ENCODE data around the gene REXO4.

Gene REXO4

DNA sequence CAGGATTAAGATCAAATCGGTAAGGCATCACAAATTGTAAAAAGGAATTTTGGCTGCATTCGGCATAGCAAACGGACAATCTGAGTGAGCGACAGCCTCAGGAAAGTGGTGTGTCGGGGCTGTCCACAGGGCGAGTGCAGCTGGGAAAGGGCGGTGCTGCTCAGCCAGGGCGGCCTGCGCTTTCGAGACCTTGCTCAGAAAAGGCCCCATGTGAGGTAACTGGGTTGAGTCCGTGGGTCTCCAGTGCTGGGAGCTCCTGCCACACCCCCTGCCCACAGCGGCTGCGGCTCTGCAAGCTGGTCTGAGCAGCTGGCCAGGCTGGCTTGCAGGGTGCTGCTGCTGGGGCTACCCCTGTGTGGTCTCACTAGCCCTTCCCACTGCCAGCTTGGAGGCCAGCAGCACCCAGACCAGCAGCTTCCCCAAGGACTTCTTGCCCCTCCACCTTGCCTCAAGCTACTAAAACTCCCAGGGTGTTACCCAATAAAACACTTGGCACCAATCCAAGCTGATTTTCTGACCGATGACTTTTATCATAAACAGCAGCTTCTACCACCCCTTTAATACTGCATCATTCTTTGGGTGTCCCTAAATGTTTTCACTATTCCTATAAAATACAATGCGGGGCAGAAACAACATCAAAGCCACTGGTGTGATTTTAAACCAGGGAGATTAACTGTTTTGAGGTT is 55.3 kb downstream of the REXO4 start:
- no peak for DNase-seq

DNA sequence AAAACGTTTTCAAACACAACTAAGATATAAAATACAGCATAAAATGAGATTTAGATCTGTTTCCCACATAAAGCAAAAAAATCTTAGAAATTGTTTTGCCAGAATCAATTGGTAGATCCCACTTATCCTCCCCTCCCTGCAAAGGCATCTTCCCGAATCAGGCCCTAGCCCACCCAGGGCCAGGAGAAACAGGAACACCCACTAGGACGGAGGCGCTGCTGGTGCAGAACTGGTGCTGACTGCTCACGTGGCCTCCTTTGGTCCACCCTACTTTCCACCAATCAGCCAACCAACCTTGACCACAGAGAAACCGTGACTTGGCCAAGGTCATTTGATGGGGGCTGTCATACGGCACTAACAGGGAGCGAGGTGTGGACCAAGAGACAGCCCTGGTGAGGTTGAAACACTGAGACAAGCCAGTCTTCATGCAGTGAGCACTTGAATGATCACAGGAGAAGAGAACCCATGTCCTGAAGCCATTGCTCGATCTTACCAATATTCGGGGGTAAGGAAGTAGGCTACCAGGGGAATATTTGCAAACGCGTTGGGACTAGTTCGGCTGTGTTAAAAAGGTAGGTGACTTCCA is 56.2 kb downstream of the REXO4 start:
- no peak for DNase-seq

GRCh38 chr9:133360400-133361393 is 57.1 kb downstream of the REXO4 start:
- no peak for DNase-seq

DNA sequence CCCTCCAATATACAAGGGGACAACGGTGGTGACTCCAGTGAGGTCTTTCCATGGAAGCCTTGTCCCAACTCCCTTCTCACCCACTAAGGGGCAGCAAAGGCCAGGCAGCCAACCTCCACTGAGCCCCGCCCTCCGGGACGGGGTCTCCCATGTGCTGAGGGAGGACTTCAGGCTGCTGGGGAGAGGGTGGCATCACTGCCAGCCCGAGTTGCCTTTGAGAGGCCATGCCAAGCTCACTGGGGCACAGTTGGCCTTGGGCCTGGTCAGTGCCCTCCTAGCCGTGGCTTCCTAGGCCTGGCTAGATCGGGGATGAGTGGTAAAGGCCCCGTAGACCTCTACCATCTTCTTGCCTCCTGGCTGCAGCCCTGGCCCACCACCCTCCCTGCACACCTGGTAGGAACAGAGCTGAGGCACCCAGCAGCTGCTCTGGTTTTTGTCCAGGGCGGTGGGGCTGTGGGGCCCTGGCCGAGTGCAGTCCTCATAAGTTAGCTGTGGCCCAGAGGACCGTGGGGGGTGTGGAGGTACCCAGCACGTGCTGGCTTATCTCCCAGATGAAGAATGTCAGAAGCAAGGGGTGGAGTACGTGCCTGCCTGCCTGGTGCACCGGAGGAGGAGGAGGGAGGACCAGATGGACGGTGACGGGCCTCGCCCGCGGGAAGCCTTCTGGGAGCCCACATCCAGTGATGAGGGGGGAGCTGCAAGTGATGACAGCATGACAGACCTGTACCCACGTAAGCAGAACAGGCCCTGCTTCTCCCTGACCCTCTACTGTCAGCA is 58.2 kb downstream of the REXO4 start:
- no peak for DNase-seq

GRCh38 chr9:133357656-133358055 is 60.2 kb downstream of the REXO4 start:
- no peak for DNase-seq

DNA sequence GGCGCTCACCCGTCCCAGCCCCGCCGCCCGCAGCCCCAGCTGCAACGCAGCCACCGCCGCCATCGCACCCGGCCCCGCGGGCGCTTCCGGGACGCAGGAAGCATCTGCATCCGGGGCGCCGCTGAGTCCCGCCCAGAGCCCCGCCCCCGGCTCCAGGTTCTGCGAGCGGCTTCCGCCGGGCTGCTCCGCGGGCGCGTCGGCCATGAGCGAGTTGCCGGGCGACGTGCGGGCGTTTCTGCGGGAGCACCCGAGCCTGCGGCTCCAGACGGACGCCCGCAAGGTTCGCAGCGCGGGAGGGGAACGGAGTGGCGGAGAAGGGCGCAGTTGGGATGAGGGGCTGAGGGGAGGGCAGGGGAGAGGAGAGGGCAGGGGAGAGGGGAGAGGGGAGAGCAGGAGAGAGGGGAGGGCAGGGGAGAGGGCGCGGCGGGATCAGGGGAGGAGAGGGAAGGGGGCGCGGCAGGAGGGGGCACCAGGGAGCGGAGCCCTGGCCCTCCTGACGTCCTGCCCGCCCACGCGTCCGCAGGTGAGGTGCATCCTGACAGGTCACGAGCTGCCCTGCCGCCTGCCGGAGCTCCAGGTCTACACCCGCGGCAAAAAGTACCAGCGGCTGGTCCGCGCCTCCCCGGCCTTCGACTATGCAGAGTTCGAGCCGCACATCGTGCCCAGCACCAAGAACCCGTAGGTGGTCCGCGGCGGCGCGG is 61.3 kb downstream of the REXO4 start, which contains the start of the genes SURF1 and SURF2:
TSS of gene SURF1 (minus strand) at position 97 of the 701 bp plus-strand sequence. CDS start at position 63, 34 bp downstream.
TSS of gene SURF2 (plus strand) at position 160 of the 701 bp plus-strand sequence. CDS start at position 203, 43 bp downstream.
- peak; percentile 87 for DNase-seq

Data from effector CD4-positive, alpha-beta T cell (primary cell).